A549 (cell line): Measurements from ENCODE around the gene MGST2. TPM values are rescaled to one million over a fixed set of nuclear protein-coding genes. Genes with fewer than 3 reads are reported as not detected.
A peak's percentile ranks its signal among the peaks of the same experiment; 100 is the strongest.

Source experiments
- ATAC-seq, 2 experiments: fragments of 200-7000 bp in 1 of 2; fragments of >200 bp in 1 of 2; cut with Nextera tagmentation in 1 of 2; cut with Tn5 transposase in 1 of 2; 3 replicates each; pipeline versions ENCODE4 v1.8.0 to v1.9.1; 2018 to 2020; ENCODE audit warnings: mild to moderate bottlenecking in 1 of 2, moderate library complexity in 1 of 2
- CTCF ChIA-PET: fragments of 300-600 bp; sonication (Branson Sonifier 250); formaldehyde crosslinking; extraction: SDS; loops from one replicate; lab custom pipeline; 2021; ENCODE audit warnings: antibody characterized with exemption, inconsistent platforms; lab: Yijun Ruan, JAX
- POLR2A ChIA-PET: fragments of 350-600 bp; formaldehyde crosslinking; extraction: SDS; loops from one replicate; lab custom pipeline; 2021; ENCODE audit warnings: antibody characterized with exemption, inconsistent platforms; lab: Yijun Ruan, JAX
- DNase-seq, 2 experiments: peaks; one replicate each; pipeline versions ENCODE4 v3.0.0 to v3.0.0-alpha.2; 2011 to 2016; ENCODE audit warnings: low read depth in 1 of 2, low spot score in 1 of 2
- FAIRE-seq: peaks from 2 replicates; lab custom pipeline; 2011; peaks lifted over from hg19 to GRCh38; lab: Jason Lieb, UNC
- H3K27ac ChIP-seq, 2 experiments: fragments of >200 bp; sonication (Bioruptor Twin); formaldehyde crosslinking; 3 replicates each; pipeline ENCODE4 v1.5.1; 2016 to 2017
- H3K4me1 ChIP-seq: fragments of >200 bp; sonication (Bioruptor Twin); formaldehyde crosslinking; 3 replicates; pipeline ENCODE4 v1.6.1; 2016
- H3K4me2 ChIP-seq: fragments of >200 bp; sonication (Bioruptor Twin); formaldehyde crosslinking; 3 replicates; pipeline ENCODE4 v1.6.1; 2016
- H3K4me3 ChIP-seq: fragments of >200 bp; sonication (Bioruptor Twin); formaldehyde crosslinking; 3 replicates; pipeline ENCODE4 v1.5.1; 2016
- H3K9me3 ChIP-seq: fragments of >200 bp; sonication (Bioruptor Twin); formaldehyde crosslinking; 3 replicates; pipeline ENCODE4 v1.6.1; 2016
- CBX2 ChIP-seq: fragments of 200-600 bp; sonication (generic); IDR thresholded peaks from 2 replicates; pipeline ENCODE4 v1.6.1; 2016; ENCODE audit warnings: low read depth, mild to moderate bottlenecking, borderline replicate concordance
- CBX8 ChIP-seq: fragments of 200-600 bp; sonication (generic); IDR thresholded peaks from 2 replicates; pipeline ENCODE4 v1.6.1; 2016
- CEBPB ChIP-seq, 2 experiments: fragments of >200 bp in 1 of 2; sonication (Bioruptor Twin) in 1 of 2; formaldehyde crosslinking in 1 of 2; IDR thresholded peaks; 2 replicates each; pipeline ENCODE4 v1.6.1; 2012 to 2016
- E2F6 ChIP-seq: IDR thresholded peaks from 2 replicates; pipeline ENCODE4 v1.6.1; 2012; ENCODE audit warnings: low read depth, borderline replicate concordance
- EHF ChIP-seq: fragments of 250-450 bp; sonication (Bioruptor Pico); IDR thresholded peaks from 2 replicates; pipeline ENCODE4 v1.5.0; 2020; ENCODE audit warnings: mild to moderate bottlenecking
- EHMT2 ChIP-seq: fragments of 200-600 bp; sonication (generic); IDR thresholded peaks from 2 replicates; pipeline ENCODE4 v1.6.1; 2016; ENCODE audit warnings: antibody characterized with exemption, low read depth, mild to moderate bottlenecking, moderate library complexity
- EP300 ChIP-seq, 2 experiments: fragments of >200 bp; sonication (Bioruptor Twin); formaldehyde crosslinking; IDR thresholded peaks; 2 replicates in 1 of 2; 3 replicates in 1 of 2; pipeline ENCODE4 v1.6.1; 2016 to 2017
- FOSB ChIP-seq: fragments of 250-450 bp; sonication (Bioruptor Pico); IDR thresholded peaks from 2 replicates; pipeline ENCODE4 v1.5.0; 2020; ENCODE audit warnings: mild to moderate bottlenecking, moderate library complexity
- HEYL ChIP-seq: fragments of 250-450 bp; sonication (Bioruptor Pico); IDR thresholded peaks from 2 replicates; pipeline ENCODE4 v1.8.0; 2021; ENCODE audit warnings: mild to moderate bottlenecking, moderate library complexity
- HOXB13 ChIP-seq: fragments of 250-450 bp; sonication (Bioruptor Pico); IDR thresholded peaks from 2 replicates; pipeline ENCODE4 v1.5.0; 2020; ENCODE audit warnings: low read depth, mild to moderate bottlenecking, moderate library complexity
- JUNB ChIP-seq: fragments of >200 bp; sonication (Bioruptor Twin); formaldehyde crosslinking; IDR thresholded peaks from 2 replicates; pipeline ENCODE4 v1.6.1; 2016
- KDM1A ChIP-seq: fragments of 200-600 bp; sonication (generic); IDR thresholded peaks from 2 replicates; pipeline ENCODE4 v1.6.1; 2016; ENCODE audit warnings: low read depth, mild to moderate bottlenecking
- MAFK ChIP-seq: fragments of 450-650 bp; IDR thresholded peaks from 2 replicates; pipeline ENCODE4 v1.6.1; 2014; ENCODE audit not compliant: partially characterized antibody
- MAZ ChIP-seq: fragments of 150-350 bp; IDR thresholded peaks from 2 replicates; pipeline ENCODE4 v1.6.1; 2014; ENCODE audit warnings: antibody characterized with exemption, low read depth, low read length, borderline replicate concordance
- MYC ChIP-seq: IDR thresholded peaks from 2 replicates; pipeline ENCODE4 v1.6.1; 2012; ENCODE audit warnings: mild to moderate bottlenecking, inconsistent platforms, low read length, improper control_type of control experiment, borderline replicate concordance
- NFE2L2 ChIP-seq: fragments of 150-350 bp; conservative IDR thresholded peaks from 2 replicates; pipeline ENCODE4 v1.6.1; 2014; ENCODE audit warnings: low read length
- PHF8 ChIP-seq: fragments of 200-600 bp; sonication (generic); IDR thresholded peaks from 2 replicates; pipeline ENCODE4 v1.6.1; 2016; ENCODE audit warnings: low read depth, mild to moderate bottlenecking, antibody characterized with exemption, moderate library complexity, borderline replicate concordance
- RARB ChIP-seq: fragments of 250-450 bp; sonication (Bioruptor Pico); IDR thresholded peaks from 2 replicates; pipeline ENCODE4 v1.8.0; 2021; ENCODE audit warnings: mild to moderate bottlenecking, moderate library complexity
- RCOR1 ChIP-seq: fragments of 150-350 bp; IDR thresholded peaks from 2 replicates; pipeline ENCODE4 v1.6.1; 2014; ENCODE audit warnings: antibody characterized with exemption, low read length, low read depth
- TP53 ChIP-seq: fragments of 250-450 bp; sonication (Bioruptor Pico); IDR thresholded peaks from 2 replicates; pipeline ENCODE4 v1.5.0; 2021; ENCODE audit warnings: mild to moderate bottlenecking, moderate library complexity
- ZC3H11A ChIP-seq: fragments of 450-650 bp; IDR thresholded peaks from 2 replicates; pipeline ENCODE4 v1.6.1; 2014; ENCODE audit warnings: antibody characterized with exemption, mild to moderate bottlenecking
- WGBS: methylation state at CpG from one replicate; pipeline ENCODE4 v1.1.6; 2017; ENCODE audit errors: missing lambda C conversion rate; 5-methylcytosine and 5-hydroxymethylcytosine counted together
- polyA plus RNA-seq, 4 experiments: library from polyadenylated mRNA; depleted of rRNA in 3 of 4; stranded (reverse); fragments of >200 nt; fragmentation: RNase III in 1 of 4; extraction: RNeasy Plus Mini Kit Qiagen cat#74134 plus additional on column Dnase treatment in 1 of 4; gene quantifications; 2 replicates in 3 of 4; 3 replicates in 1 of 4; pipeline ENCODE4 v1.2.3, GENCODE V29; 2011 to 2017
- TF ChIP-seq, protein P1 (sequence below): fragments of 150-350 bp; IDR thresholded peaks from 2 replicates; pipeline ENCODE4 v1.6.1; 2014; ENCODE audit warnings: low read depth, mild to moderate bottlenecking, low read length
- TF ChIP-seq, protein P2 (sequence below): fragments of >200 bp; sonication (Bioruptor Twin); formaldehyde crosslinking; IDR thresholded peaks from 3 replicates; pipeline ENCODE4 v1.6.1; 2016
- TF ChIP-seq, protein P3 (sequence below): fragments of 200-600 bp; sonication (generic); IDR thresholded peaks from 2 replicates; pipeline ENCODE4 v1.6.1; 2016; ENCODE audit warnings: antibody characterized with exemption, mild to moderate bottlenecking, moderate library complexity
- TF ChIP-seq, protein P4 (sequence below): IDR thresholded peaks from 2 replicates; pipeline ENCODE4 v1.6.1; 2012

Gene MGST2
- polyA plus RNA-seq, 2 of the 4 experiments (the other 2 are of a cell fraction), result 44.0 to 62.1 TPM

GRCh38 chr4:139643042-139643895 is 22.4 kb upstream of the MGST2 start:
- ATAC-seq, result no peak
- no peak overlapping the region for H3K4me2 ChIP-seq
- no peak for DNase-seq
- H3K27ac ChIP-seq, result peak overlapping the region; percentile 82 to 87
- TF ChIP-seq CEBPB (IDR thresholded peaks at IDR 0.05) (no peak), RARB (CRISPR knock-in tag) (no peak), MAFK (no peak), NFE2L2 (no peak), PHF8 (no peak), MYC (no peak), CBX2 (no peak), EP300 (IDR thresholded peaks at IDR 0.05) (no peak), KDM1A (no peak), EHMT2 (no peak), FOSB (CRISPR knock-in tag) (no peak), EHF (CRISPR knock-in tag) (no peak), RCOR1 (no peak), E2F6 (no peak), CBX8 (no peak), ZC3H11A (no peak)
- TF ChIP-seq, protein P1, sequence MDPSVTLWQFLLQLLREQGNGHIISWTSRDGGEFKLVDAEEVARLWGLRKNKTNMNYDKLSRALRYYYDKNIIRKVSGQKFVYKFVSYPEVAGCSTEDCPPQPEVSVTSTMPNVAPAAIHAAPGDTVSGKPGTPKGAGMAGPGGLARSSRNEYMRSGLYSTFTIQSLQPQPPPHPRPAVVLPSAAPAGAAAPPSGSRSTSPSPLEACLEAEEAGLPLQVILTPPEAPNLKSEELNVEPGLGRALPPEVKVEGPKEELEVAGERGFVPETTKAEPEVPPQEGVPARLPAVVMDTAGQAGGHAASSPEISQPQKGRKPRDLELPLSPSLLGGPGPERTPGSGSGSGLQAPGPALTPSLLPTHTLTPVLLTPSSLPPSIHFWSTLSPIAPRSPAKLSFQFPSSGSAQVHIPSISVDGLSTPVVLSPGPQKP, result no peak
- TF ChIP-seq, protein P2, sequence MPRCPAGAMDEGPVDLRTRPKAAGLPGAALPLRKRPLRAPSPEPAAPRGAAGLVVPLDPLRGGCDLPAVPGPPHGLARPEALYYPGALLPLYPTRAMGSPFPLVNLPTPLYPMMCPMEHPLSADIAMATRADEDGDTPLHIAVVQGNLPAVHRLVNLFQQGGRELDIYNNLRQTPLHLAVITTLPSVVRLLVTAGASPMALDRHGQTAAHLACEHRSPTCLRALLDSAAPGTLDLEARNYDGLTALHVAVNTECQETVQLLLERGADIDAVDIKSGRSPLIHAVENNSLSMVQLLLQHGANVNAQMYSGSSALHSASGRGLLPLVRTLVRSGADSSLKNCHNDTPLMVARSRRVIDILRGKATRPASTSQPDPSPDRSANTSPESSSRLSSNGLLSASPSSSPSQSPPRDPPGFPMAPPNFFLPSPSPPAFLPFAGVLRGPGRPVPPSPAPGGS, result no peak
- peaks cover 67% of the 10 kb centered on the region for H3K4me1 ChIP-seq
- H3K9me3 ChIP-seq, result no peaks in the 10 kb centered on the region
- H3K4me3 ChIP-seq, result no peak overlapping the region
- ChIA-PET POLR2A (no interaction called here), CTCF (interaction anchor here (0.6 to 13.0 kb wide), 6 partner anchors 8 to 39 kb away, joined by 4 to 109 read pairs (median 8); no protein-coding TSS in a partner anchor)
- no peak for FAIRE-seq
- 82% methylated on average over 11 of the region's 11 CpGs for WGBS

- DNase-seq (peak; percentile 43 to 86), FAIRE-seq (no peak), ATAC-seq (peak; percentile 73 to 80)
- POLR2A ChIA-PET, result no interaction called here
- WGBS, result 8% methylated on average over 6 of the region's 6 CpGs
- Histone ChIP-seq H3K27ac (peak overlapping the region; percentile 82 to 87), H3K9me3 (no peaks in the 10 kb centered on the region), H3K4me1 (peaks cover 62% of the 10 kb centered on the region), H3K4me2 (peak overlapping the region; percentile 66), H3K4me3 (no peak overlapping the region)
- CTCF ChIA-PET, result interaction anchor here (0.8 to 4.1 kb wide), 5 partner anchors 11 to 42 kb away, joined by 3 to 23 read pairs (median 6); no protein-coding TSS in a partner anchor
- TF ChIP-seq, protein P1, result no peak
- TF ChIP-seq FOSB (CRISPR knock-in tag) (no peak), HOXB13 (no peak), TP53 (no peak), JUNB (peak; percentile 80), HEYL (CRISPR knock-in tag) (no peak), MAZ (no peak)
- TF ChIP-seq, protein P3, sequence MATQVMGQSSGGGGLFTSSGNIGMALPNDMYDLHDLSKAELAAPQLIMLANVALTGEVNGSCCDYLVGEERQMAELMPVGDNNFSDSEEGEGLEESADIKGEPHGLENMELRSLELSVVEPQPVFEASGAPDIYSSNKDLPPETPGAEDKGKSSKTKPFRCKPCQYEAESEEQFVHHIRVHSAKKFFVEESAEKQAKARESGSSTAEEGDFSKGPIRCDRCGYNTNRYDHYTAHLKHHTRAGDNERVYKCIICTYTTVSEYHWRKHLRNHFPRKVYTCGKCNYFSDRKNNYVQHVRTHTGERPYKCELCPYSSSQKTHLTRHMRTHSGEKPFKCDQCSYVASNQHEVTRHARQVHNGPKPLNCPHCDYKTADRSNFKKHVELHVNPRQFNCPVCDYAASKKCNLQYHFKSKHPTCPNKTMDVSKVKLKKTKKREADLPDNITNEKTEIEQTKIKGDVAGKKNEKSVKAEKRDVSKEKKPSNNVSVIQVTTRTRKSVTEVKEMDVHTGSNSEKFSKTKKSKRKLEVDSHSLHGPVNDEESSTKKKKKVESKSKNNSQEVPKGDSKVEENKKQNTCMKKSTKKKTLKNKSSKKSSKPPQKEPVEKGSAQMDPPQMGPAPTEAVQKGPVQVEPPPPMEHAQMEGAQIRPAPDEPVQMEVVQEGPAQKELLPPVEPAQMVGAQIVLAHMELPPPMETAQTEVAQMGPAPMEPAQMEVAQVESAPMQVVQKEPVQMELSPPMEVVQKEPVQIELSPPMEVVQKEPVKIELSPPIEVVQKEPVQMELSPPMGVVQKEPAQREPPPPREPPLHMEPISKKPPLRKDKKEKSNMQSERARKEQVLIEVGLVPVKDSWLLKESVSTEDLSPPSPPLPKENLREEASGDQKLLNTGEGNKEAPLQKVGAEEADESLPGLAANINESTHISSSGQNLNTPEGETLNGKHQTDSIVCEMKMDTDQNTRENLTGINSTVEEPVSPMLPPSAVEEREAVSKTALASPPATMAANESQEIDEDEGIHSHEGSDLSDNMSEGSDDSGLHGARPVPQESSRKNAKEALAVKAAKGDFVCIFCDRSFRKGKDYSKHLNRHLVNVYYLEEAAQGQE, result no peak
- TF ChIP-seq, protein P4, sequence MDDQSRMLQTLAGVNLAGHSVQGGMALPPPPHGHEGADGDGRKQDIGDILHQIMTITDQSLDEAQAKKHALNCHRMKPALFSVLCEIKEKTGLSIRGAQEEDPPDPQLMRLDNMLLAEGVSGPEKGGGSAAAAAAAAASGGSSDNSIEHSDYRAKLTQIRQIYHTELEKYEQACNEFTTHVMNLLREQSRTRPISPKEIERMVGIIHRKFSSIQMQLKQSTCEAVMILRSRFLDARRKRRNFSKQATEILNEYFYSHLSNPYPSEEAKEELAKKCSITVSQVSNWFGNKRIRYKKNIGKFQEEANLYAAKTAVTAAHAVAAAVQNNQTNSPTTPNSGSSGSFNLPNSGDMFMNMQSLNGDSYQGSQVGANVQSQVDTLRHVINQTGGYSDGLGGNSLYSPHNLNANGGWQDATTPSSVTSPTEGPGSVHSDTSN, result no peak
Observed at GRCh38 chr4:139645458-139645857, 20.2 kb upstream of the MGST2 start.
